Left cardiac atrium (tissue), 4 donors: Measurements from ENCODE around the gene DDX31. TPM values are rescaled to one million over a fixed set of nuclear protein-coding genes. Genes with fewer than 3 reads are reported as not detected.
A peak's percentile ranks its signal among the peaks of the same experiment; 100 is the strongest.

Experiments
- ATAC-seq, 2 donors: fragments of 200-7000 bp; cut with Tn5 transposase; one replicate each; pipeline ENCODE4 v1.9.1; 2020; ENCODE audit warnings: mild to moderate bottlenecking in 2 of 2, moderate library complexity in 2 of 2
- DNase-seq: peaks from one replicate; pipeline ENCODE4 v3.0.0-alpha.2; 2020
- intact Hi-C, 2 donors: fragments of 100-400 bp; cut with DNase I; formaldehyde crosslinking; loops; one replicate each; pipeline versions ENCODE4 v1.14.1 to v1.15.1; 2022 to 2023
- total RNA-seq, 2 donors: library from RNA; stranded (reverse); fragmentation: NEBNext Ultra II Directional; extraction: Animal tissue kit (Norgen Biotek cat#: 25700); gene quantifications; one replicate each; pipeline ENCODE4 v1.2.1, GENCODE V29; 2021
- donor health status: DM: no; HTN: yes; CAD: no.
- donor health status: DM: no; HTN: yes; CAD: no; lungs with severe emphysema.
- donor health status: DM: yes; HTN: yes; CAD: no.
- donor health status: Dilated cardiomyopathy.

The DDX31 gene
- total RNA-seq, 2 donors from 2014 or later, result 5.2 to 7.9 TPM

DNA sequence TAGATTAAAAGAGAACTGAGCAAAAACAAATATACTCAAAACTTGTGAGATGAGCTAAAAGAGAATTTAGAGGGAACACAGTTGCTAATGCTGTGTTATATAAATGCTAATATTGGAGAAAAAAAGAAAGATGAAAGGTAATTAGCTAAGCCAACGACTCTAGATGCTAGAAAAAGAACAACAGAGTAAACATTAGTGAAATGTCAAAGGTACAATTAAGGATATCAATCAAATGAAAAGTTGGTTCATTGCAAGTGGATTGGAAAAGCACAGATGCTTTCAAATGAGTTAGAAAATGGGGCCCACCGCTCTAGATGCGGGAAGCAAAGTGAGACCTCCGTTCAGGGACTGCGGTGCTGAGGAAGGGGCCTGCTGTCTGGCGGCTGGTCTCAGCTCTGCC, 105.3 kb downstream of the DDX31 start:
- no peak for DNase-seq
- ATAC-seq, result no peak
- intact Hi-C loops, result no loop called here

GRCh38 chr9:132562306-132562573, 107.5 kb downstream of the DDX31 start:
- intact Hi-C loops, result no loop called here
- DNase-seq (no peak), ATAC-seq (peak in 1 of 2 donors; percentile 44)

DNA sequence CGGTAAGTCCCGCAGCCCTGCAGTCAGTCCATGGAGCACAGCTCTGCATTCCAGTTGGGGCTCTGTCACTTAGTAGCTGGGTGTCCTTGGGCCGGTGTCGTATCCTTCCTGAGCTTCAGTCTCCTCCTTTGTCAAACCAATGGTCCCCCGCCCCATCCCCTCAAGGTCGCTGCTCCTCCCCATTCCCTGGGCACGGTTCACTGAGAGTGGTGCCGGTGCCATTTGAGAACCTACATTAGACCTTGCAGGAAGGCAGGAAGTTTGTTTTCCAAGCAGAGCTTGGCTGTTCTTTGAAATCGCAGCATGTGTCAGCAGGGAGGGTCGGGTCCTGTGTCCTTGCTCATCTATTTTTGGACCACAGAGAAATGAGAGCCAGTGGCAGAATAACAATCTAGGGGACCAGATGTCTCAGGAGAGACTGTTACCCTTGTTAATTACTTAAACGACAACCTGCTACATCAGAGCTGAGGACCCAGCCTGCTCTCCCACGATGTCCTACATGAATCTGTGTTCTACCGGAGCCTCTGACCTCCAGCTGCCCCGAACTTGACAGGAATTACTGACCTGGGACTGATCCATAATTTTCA, 109.1 kb downstream of the DDX31 start:
- intact Hi-C loops, result no loop called here
- ATAC-seq (peak; percentile 41 to 45), DNase-seq (no peak)

GRCh38 chr9:132559711-132560110, 110.1 kb downstream of the DDX31 start:
- DNase-seq, result no peak

GRCh38 chr9:132557159-132557558, 112.6 kb downstream of the DDX31 start:
- DNase-seq, result no peak
- ATAC-seq, result no peak
- intact Hi-C loops, result no loop called here

More at GRCh38 chr9:132559711-132560110, 110.1 kb downstream of the DDX31 start:
- no peak for ATAC-seq
- intact Hi-C loops, result no loop called here

DNA sequence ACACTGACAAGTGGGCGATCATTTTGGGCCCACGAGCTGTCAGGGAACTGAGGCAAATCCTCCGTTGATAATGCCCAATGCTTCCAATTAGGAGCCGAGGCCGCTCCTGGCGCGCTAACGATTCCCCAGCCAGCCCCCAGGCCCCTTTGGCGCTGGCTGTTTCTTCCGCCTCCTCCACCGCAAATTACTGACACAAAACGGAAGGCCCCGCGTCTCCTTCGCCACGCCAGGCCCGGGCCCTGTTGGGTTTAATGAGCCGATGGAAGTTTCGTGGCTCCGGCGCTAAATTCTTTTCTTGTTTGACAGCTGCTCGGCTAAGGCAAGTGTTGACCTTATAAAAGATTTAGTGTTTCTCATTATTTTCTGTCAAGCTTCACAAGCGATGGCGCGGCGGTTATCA, 113.1 kb downstream of the DDX31 start:
- intact Hi-C loops, result no loop called here
- ATAC-seq (no peak), DNase-seq (no peak)

GRCh38 chr9:132556235-132556634, 113.5 kb downstream of the DDX31 start:
- intact Hi-C loops, result no loop called here
- ATAC-seq (no peak), DNase-seq (no peak)

DNA sequence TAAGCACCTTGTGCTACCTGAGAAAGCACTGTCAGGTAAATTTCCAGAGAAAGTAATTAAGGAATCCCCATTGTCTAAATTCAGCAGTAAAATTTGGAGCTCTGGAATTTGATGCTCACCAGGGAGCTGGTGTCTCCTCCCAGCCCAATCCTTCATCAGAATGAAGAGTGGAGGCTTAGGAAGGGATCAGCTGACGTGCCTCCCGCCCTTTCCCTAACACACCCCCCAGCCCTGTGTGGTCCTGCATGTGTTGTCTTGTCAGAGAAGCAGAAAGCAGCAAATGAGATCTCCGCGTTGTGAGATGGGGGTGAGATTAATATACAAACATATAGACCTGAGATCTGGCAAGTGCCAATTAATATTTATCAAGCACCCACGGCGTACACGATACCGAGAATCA, 114.3 kb downstream of the DDX31 start:
- intact Hi-C loops, result no loop called here
- no peak for ATAC-seq
- no peak for DNase-seq

GRCh38 chr9:132554755-132555154, 115.0 kb downstream of the DDX31 start:
- ATAC-seq (no peak), DNase-seq (no peak)
- intact Hi-C loops, result no loop called here

DNA sequence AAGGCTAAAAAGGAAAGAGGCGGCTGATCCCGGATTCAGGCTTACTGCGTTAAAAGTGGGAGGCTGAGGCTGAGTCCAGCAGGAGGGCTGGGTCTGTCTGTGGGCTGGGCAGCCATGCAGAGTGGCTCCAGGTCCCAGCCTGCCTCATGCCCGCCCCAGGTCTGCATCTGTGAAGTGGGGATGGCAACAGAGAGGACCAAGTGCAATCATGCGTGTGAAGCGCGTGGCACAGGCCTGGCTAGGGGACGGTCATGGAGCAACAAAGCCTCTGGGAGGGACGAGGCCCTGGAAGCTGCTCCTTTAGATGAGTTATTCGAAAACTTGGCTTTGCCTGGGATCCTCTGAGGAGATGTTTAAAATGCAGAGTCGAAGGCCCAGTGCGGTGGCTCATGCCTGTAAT, 117.7 kb downstream of the DDX31 start:
- intact Hi-C loops, result no loop called here
- DNase-seq (no peak), ATAC-seq (no peak)

- no peak for ATAC-seq
- no peak for DNase-seq
- intact Hi-C loops, result no loop called here
Observed at GRCh38 chr9:132551556-132551955, 118.2 kb downstream of the DDX31 start.

GRCh38 chr9:132548751-132549640, 120.8 kb downstream of the DDX31 start:
- ATAC-seq (no peak), DNase-seq (no peak)
- intact Hi-C loops, result no loop called here

DNA sequence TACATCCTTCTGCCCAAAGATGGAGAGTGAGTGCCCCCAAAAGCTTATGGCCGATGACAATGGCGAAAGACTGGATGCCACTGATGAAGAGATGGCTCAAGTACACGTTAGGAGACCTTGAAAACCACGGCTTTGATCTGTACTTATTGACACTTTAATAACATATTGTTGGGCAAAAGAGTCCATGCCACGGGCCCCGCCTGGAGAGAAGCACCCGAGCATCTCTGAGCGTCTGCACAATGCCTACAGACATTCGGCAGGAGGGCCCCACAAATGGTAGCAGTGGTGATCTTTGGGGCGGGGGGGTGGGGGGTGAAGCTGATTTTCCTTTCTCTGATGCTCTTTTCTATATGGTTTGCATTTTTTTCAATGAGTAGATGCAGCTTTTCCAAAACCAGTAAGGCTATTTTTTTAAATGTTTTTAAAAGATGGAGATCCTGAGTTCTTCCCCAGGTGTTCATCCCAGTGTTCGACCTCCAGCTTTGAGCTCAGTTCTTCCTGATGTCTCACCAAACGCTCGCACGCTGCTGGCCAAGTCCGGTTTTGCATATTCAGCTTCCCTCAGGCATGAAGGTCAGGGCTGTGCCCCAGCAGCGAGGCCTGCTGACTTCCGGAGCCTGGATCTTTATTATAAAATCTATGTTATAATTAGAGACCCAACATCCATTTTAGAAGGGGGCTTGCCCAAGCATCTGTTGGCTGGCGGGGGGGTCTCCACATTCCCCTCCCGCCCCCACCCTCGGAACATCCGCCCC, 121.6 kb downstream of the DDX31 start:
- intact Hi-C loops, result no loop called here
- ATAC-seq, result no peak
- DNase-seq, result no peak

DNA sequence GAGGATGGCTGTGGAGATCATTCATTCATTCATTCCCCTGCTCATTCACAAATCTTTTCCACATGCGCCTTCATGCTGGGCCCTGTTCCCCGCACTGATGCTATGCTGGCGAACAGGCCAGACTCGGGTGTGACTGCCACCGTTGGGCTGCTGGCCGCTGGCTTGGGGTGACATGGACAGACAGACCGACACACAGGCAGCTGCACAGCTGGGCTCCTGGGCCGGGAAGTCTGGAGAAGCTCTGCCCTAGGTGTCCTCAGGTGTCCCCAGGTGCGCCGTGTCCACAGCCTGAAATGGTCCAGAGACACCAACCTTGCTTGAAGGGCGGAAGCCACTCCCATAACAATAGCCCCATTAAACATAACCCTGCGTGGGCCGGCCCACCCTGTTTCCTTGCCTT, 122.3 kb downstream of the DDX31 start:
- no peak for DNase-seq
- intact Hi-C loops, result no loop called here

DNA sequence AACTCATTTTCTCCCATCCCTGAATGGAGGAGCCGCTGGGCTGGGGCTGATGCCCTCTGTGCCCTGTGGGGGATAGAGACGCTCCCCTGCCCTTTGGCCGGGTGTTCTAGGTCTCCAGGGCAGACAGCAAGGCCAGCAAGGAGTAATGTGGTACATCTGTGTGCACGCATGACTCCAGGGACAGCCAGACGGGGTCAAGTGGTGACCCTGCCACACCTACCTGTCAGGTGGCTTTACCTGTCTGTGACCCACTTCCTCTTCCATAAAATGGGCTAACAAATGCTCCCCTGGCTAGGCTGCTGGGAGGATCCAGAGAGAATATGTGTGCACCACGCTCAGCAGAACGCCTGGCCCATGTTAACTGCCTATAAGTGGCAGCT, 122.7 kb downstream of the DDX31 start:
- ATAC-seq, result no peak
- intact Hi-C loops, result no loop called here
- no peak for DNase-seq

More for the DNA sequence above, 122.3 kb downstream of the DDX31 start:
- ATAC-seq, result no peak

- intact Hi-C loops, result no loop called here
- no peak for DNase-seq
- ATAC-seq, result peak; percentile 77 to 86
Observed at GRCh38 chr9:132546148-132547051, 123.4 kb downstream of the DDX31 start.

- ATAC-seq, result no peak
- intact Hi-C loops, result no loop called here
- DNase-seq, result no peak
Observed at GRCh38 chr9:132545578-132545977, 124.2 kb downstream of the DDX31 start.

DNA sequence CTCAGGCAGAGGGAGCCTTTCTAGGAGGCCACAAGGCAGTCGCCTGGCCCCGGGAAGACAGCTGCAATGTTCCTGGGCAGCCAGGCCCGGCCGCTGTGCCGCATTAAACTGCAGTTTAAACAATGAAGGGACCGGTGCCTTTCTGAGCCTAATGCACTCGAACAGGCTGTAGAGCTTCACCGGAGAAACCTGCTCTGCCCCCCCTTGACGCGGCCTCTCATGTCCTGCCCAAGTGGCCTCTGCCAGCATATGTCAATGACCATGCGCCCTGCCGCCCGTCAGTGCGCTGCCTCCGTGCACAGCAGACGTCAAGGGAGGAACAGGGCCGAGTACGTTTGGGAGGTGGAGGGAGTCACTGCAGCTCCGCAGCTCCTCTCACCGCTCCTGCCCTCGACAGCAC, 125.8 kb downstream of the DDX31 start:
- intact Hi-C loops, result no loop called here
- DNase-seq (no peak), ATAC-seq (no peak)

DNA sequence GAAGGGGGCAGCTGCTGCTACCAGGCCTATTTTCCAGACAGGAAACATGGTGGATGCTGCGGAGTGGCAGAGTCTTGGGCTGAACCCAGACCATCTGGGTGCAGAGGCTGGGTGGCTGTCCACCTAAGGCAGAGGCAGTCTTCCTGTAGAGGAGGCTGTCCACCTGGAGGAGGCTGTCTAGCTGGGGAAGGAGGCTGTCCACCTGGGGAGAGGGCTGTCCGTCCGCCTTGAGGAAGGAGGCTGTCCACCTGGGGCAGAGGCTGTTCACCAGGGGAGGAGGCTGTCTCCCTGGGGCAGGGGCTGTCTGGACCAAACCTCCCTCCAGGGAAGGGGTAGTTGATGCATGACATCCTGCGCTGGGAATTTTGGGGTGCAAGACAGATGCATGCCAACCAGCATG, 126.5 kb downstream of the DDX31 start:
- no peak for DNase-seq
- intact Hi-C loops, result no loop called here
- no peak for ATAC-seq
